NCI-H2081 (cell line): ENCODE data around the gene IL20.
A peak's percentile ranks its signal among the peaks of the same experiment; 100 is the strongest.

Source experiments
- DNase-seq, 2 experiments: peaks; one replicate each; lab custom pipeline; 2025; lab: John Stamatoyannopoulos, UW

The IL20 gene

DNA sequence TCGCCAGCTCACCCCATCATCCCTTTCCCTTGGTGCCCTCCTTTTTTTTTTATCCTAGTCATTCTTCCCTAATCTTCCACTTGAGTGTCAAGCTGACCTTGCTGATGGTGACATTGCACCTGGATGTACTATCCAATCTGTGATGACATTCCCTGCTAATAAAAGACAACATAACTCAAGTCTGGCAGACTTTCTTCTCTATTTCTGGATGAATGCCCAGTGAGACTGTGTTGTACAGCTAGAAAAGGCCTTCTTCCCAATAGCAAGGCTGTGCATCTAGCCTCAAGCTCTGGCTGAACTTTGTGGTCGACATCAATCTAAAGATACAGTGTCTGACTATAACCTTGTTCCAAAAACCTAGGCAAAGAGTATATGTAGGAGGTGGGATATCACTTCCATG is 38.3 kb downstream of the IL20 start:
- DNase-seq, result no peak

- DNase-seq, result no peak
Observed at GRCh38 chr1:206904423-206905142, 39.2 kb downstream of the IL20 start.

GRCh38 chr1:206905295-206906164 is 40.1 kb downstream of the IL20 start:
- DNase-seq, result no peak

- DNase-seq, result no peak
Observed at GRCh38 chr1:206907304-206907991, 42.0 kb downstream of the IL20 start.

GRCh38 chr1:206908038-206908437 is 42.6 kb downstream of the IL20 start:
- DNase-seq, result no peak

DNA sequence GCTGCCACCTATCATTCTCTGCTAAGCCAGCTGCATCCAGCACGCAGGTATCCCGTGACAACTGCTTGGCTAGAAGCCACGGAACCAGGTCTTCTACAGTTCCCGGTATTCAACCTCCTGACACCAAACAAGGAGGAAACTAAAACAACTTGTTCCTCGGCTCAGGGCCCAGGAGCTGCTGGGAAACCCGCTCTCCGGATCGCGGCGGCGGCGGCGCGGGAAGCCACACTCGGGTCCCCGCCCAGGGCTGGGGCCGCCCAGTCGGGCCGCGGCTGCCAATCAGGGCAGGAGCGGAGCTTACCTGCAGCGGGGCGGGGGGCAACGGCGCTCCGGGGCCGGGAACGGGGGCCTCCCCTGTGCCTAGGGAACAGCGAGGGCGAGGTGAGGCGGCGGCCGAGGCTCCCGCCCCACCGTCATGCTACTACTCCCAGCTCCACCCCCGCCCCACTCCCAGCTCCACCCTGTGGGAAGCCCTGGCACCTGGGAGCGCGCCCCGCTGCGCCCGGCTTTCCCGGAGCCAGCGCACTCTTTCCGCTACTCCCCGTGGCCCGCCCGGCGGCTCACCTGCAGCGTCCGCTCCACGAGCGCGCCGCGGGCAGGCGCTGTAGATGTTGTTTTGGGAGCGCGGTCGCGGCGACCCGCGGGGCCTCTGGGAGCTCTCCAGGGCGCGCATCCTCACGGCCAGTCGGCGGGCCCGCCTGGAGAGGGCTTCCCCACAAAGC is 43.9 kb downstream of the IL20 start:
- DNase-seq, result peak; percentile 71 to 86

DNA sequence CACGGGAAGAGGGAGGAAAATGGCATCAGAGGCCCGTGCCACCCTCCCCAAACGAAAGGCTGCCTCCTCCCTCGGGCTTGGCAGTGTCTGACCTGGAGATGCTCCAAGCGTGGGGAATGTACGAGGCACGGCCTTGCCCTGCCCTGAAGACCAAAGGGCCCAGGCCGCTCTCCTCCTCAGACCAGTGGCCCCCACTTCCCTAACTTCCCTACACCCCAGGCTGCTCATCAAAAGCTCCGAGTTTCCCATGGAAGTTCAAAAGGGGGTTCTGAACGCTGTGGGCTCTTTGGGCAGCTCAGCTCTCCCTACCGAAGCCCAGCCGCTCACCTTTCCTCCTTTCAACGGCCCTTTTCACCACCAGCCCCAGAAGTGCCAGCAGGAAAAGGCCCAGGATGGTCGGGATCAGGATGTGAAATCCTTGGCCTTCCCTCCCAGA is 44.5 kb downstream of the IL20 start:
- DNase-seq, result no peak

DNA sequence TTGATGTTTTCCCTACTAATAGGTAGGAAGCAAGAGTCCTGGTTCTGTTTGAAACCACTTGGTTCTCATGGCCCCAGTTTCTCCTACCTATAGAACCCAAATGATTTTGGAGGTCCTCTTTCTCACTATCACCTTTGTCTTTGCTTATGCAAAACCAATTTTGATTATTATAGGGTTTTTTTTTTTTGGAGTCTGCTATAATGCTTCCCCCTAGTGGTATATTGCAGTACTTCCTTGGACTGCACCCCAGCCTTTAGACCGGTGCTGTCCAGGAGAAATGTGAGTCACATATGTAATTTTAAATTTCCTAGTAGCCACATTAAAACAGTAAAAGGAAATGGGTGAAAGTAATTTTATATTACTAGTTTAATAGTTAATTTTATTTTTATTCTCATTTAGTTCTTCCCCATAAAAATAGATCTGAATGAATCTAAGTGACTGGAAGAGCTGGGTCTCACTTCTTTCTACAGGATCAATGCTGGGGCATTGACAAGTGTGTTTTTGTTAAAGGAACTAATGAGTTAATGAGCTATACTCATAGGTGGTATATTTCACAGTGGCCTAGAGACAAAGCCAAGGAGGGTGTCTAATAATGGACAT is 45.7 kb downstream of the IL20 start:
- DNase-seq, result peak; percentile 43 to 46

- peak; percentile 88 to 89 for DNase-seq
Observed at GRCh38 chr1:206912445-206913095, 47.1 kb downstream of the IL20 start.

GRCh38 chr1:206913766-206914537 is 48.5 kb downstream of the IL20 start:
- no peak for DNase-seq

- no peak for DNase-seq
Observed at GRCh38 chr1:206915030-206915735, 49.8 kb downstream of the IL20 start.

DNA sequence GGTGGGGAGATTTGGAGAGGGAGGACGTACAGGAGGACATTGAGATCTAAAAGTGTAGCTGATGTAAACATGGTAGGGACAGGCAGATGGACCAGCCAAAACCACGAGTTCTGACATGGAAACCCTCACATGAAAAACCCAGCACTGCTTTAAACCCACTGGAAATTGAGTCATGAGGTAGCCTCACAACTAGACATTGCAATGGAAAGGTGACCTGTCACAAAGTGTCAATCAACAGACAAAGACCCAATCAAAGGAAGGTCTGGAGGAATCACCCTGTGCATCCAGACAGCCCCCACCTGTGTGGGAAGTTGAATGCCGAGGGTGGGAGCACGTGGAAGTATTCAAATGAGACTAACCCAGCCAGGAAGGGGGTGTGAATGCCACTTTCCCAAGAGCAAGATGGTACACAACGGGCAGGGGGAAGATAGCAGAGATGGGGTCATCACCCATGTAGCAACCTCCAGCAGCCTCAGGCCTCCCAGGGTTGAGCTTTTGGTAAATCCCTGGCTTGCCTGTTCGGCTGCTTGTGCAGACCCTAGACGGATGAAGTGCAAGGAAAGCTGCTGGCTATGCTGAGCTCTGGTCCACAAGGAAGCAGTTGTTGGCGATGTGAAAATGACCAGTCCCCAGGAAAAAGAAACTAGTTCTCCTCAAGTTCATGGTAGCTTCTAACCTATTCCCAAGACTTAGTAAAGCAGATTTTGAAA is 50.7 kb downstream of the IL20 start:
- DNase-seq, result no peak

GRCh38 chr1:206918076-206918475 is 52.7 kb downstream of the IL20 start:
- no peak for DNase-seq
